KMS-11 (cell line): ENCODE measurements around the gene RNF11.

ENCODE experiments used
- H2AFZ ChIP-seq: fragments of 200-600 bp; sonication (generic); 2 replicates; pipeline ENCODE4 v1.6.1; 2016; ENCODE audit warnings: antibody characterized with exemption, mixed run types, low read depth
- H3K27ac ChIP-seq: fragments of 200-600 bp; sonication (generic); 2 replicates; pipeline ENCODE4 v1.6.1; 2016; ENCODE audit warnings: mild to moderate bottlenecking, mixed run types
- H3K27me3 ChIP-seq: fragments of 200-600 bp; sonication (generic); 2 replicates; pipeline ENCODE4 v1.6.1; 2017; ENCODE audit warnings: mild to moderate bottlenecking, low read depth, mixed run types, moderate library complexity; ENCODE audit not compliant: insufficient read depth
- H3K36me3 ChIP-seq: fragments of 200-600 bp; sonication (generic); 2 replicates; pipeline ENCODE4 v1.6.1; 2017; ENCODE audit warnings: mild to moderate bottlenecking, mixed run types; ENCODE audit not compliant: insufficient read depth
- H3K4me1 ChIP-seq: fragments of 200-600 bp; sonication (generic); 2 replicates; pipeline ENCODE4 v1.6.1; 2016; ENCODE audit warnings: mild to moderate bottlenecking, low read depth, mixed run types; ENCODE audit not compliant: poor library complexity, severe bottlenecking
- H3K4me2 ChIP-seq: fragments of 200-600 bp; sonication (generic); 2 replicates; pipeline ENCODE4 v1.7.0; 2016; ENCODE audit warnings: mild to moderate bottlenecking, mixed run types
- H3K4me3 ChIP-seq: fragments of 200-600 bp; sonication (generic); IDR thresholded peaks from 2 replicates; pipeline ENCODE4 v1.6.1; 2017; ENCODE audit warnings: low read depth, low read length, mixed read lengths; ENCODE audit not compliant: insufficient read depth
- H3K79me2 ChIP-seq: fragments of 200-600 bp; sonication (generic); 2 replicates; pipeline ENCODE4 v1.6.1; 2016; ENCODE audit warnings: low read depth, mixed run types; ENCODE audit not compliant: insufficient read depth
- H3K9ac ChIP-seq: fragments of 200-600 bp; sonication (generic); 2 replicates; pipeline ENCODE4 v1.6.1; 2016; ENCODE audit warnings: mild to moderate bottlenecking, mixed run types
- H4K20me1 ChIP-seq: fragments of 200-600 bp; sonication (generic); 2 replicates; pipeline ENCODE4 v1.6.1; 2016; ENCODE audit warnings: mild to moderate bottlenecking, mixed run types; ENCODE audit not compliant: insufficient read depth
- TF ChIP-seq, protein P1 (sequence below): fragments of 200-600 bp; sonication (generic); conservative IDR thresholded peaks from 2 replicates; pipeline ENCODE4 v1.6.1; 2017; ENCODE audit warnings: low read depth, mild to moderate bottlenecking, antibody characterized with exemption, low read length, moderate library complexity, mixed read lengths

Gene RNF11

GRCh38 chr1:51299185-51299885 lies 63.3 kb downstream of the RNF11 start:
- no peaks in the 10 kb centered on the region for H3K36me3 ChIP-seq
- no peaks in the 10 kb centered on the region for H4K20me1 ChIP-seq
- no peak overlapping the region for H3K9ac ChIP-seq
- no peaks in the 10 kb centered on the region for H3K79me2 ChIP-seq
- H2AFZ ChIP-seq, result no peak overlapping the region
- H3K4me1 ChIP-seq, result no peaks in the 10 kb centered on the region
- no peak overlapping the region for H3K27ac ChIP-seq
- no peaks in the 10 kb centered on the region for H3K27me3 ChIP-seq
- no peak overlapping the region for H3K4me3 ChIP-seq
- TF ChIP-seq, protein P1, sequence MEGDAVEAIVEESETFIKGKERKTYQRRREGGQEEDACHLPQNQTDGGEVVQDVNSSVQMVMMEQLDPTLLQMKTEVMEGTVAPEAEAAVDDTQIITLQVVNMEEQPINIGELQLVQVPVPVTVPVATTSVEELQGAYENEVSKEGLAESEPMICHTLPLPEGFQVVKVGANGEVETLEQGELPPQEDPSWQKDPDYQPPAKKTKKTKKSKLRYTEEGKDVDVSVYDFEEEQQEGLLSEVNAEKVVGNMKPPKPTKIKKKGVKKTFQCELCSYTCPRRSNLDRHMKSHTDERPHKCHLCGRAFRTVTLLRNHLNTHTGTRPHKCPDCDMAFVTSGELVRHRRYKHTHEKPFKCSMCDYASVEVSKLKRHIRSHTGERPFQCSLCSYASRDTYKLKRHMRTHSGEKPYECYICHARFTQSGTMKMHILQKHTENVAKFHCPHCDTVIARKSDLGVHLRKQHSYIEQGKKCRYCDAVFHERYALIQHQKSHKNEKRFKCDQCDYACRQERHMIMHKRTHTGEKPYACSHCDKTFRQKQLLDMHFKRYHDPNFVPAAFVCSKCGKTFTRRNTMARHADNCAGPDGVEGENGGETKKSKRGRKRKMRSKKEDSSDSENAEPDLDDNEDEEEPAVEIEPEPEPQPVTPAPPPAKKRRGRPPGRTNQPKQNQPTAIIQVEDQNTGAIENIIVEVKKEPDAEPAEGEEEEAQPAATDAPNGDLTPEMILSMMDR, result no peak
- no peak overlapping the region for H3K4me2 ChIP-seq

DNA sequence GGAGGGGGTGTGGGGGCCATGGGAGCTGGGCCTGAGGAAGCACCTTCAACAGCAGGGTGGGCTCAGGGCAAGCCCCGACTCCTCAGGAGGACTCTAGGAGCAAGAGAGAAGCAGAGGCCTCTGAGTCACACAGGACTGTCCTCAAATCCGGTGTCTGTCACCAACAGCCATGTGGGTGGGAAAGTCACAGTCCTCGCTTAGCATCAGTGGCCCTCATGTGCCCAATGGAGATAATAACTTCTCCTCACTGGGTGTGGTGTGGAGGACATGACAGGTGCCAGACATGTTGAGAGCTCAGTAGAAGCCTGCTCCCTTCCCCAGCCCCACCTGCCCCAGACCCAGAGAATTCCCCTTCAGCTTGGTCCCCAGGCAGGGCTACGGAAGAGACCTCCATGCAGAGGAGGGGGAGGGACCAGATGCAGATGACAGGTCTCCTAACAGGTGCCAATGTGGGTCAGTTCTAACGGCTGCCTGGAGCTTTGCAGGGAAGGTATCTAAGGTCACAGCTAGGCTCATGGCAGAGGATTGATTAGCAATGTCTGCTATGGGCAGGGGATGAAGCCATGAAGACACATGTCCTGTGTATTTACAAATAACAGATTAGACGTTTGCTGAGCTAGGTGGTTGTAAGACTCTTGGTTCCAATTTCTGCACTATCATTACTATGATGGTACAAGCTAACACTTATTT lies 64.1 kb downstream of the RNF11 start:
- H3K27me3 ChIP-seq, result no peaks in the 10 kb centered on the region

GRCh38 chr1:51301152-51301843 lies 65.2 kb downstream of the RNF11 start:
- Histone ChIP-seq H3K9ac (no peak overlapping the region), H3K4me3 (no peak overlapping the region), H3K27me3 (no peaks in the 10 kb centered on the region), H3K27ac (no peak overlapping the region), H3K4me1 (no peaks in the 10 kb centered on the region), H4K20me1 (no peaks in the 10 kb centered on the region), H2AFZ (no peak overlapping the region), H3K4me2 (no peak overlapping the region), H3K36me3 (no peaks in the 10 kb centered on the region), H3K79me2 (no peaks in the 10 kb centered on the region)
- TF ChIP-seq, protein P1, result no peak

More for the DNA sequence above, 64.1 kb downstream of the RNF11 start:
- H3K4me3 ChIP-seq, result no peak overlapping the region
- H3K79me2 ChIP-seq, result no peaks in the 10 kb centered on the region
- H3K27ac ChIP-seq, result no peak overlapping the region
- TF ChIP-seq, protein P1, result no peak
- H3K36me3 ChIP-seq, result no peaks in the 10 kb centered on the region
- H3K9ac ChIP-seq, result no peak overlapping the region
- H2AFZ ChIP-seq, result no peak overlapping the region
- H4K20me1 ChIP-seq, result no peaks in the 10 kb centered on the region
- H3K4me1 ChIP-seq, result no peaks in the 10 kb centered on the region
- H3K4me2 ChIP-seq, result no peak overlapping the region

- Histone ChIP-seq H4K20me1 (no peaks in the 10 kb centered on the region), H3K4me2 (no peak overlapping the region), H3K4me3 (no peak overlapping the region), H3K9ac (no peak overlapping the region), H3K4me1 (no peaks in the 10 kb centered on the region), H2AFZ (no peak overlapping the region), H3K27me3 (no peaks in the 10 kb centered on the region), H3K79me2 (no peaks in the 10 kb centered on the region), H3K27ac (no peak overlapping the region), H3K36me3 (no peaks in the 10 kb centered on the region)
- TF ChIP-seq, protein P1, result no peak
Measured at GRCh38 chr1:51301844-51302162, 65.7 kb downstream of the RNF11 start.
